ENCODE data around the gene TOE1. TPM values are rescaled to one million over a fixed set of nuclear protein-coding genes. Genes with fewer than 3 reads are reported as not detected.

The TOE1 gene
- total RNA-seq, 1 donor from 2014 or later: 38.2 TPM

GRCh38 chr1:45306905-45307304 lies 33.1 kb upstream of the TOE1 start:
- H3K36me3 Mint-ChIP-seq (ENCODE audit: low read depth): no peaks in the 10 kb centered on the region
- H3K27me3 Mint-ChIP-seq: peaks cover 2% of the 10 kb centered on the region
- no peaks in the 10 kb centered on the region for H3K9me3 Mint-ChIP-seq
- intact Hi-C loops (cut with micrococcal nuclease): no loop called here
- H3K27ac Mint-ChIP-seq: peak overlapping the region; percentile 85
- H3K4me3 Mint-ChIP-seq: no peak overlapping the region
- DNase-seq: no peak
- peaks cover 33% of the 10 kb centered on the region for H3K4me1 Mint-ChIP-seq

DNA sequence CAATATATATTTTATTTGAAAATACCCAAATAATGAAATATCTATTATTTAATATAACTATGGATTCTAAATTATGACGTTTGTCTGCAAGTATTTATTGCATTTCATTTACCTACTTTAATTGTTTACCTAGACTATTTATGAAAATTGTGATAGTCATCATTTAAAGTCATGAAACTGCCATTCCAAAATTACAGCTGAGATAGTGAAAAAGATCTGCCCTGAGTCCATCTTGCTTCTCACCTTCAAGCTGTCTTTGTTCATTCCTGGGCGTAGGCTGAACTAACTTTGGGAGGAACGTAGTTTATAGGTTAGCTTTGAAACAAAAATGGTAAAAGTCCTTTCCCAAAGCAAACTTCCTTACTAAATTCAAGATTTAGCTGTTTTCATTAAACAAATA lies 25.7 kb upstream of the TOE1 start:
- H3K4me3 Mint-ChIP-seq: no peak overlapping the region
- H3K4me1 Mint-ChIP-seq: no peaks in the 10 kb centered on the region
- intact Hi-C loops (cut with micrococcal nuclease): no loop called here
- no peak overlapping the region for H3K27ac Mint-ChIP-seq
- no peak for DNase-seq
- no peaks in the 10 kb centered on the region for H3K9me3 Mint-ChIP-seq
- peaks cover 2% of the 10 kb centered on the region for H3K27me3 Mint-ChIP-seq
- no peaks in the 10 kb centered on the region for H3K36me3 Mint-ChIP-seq (ENCODE audit: low read depth)

- Mint-ChIP-seq H3K4me3 (no peak overlapping the region), H3K4me1 (no peaks in the 10 kb centered on the region), H3K27me3 (peaks cover 2% of the 10 kb centered on the region), H3K27ac (no peak overlapping the region), H3K36me3 (ENCODE audit: low read depth) (no peaks in the 10 kb centered on the region), H3K9me3 (no peaks in the 10 kb centered on the region)
- DNase-seq: no peak
- intact Hi-C loops (cut with micrococcal nuclease): no loop called here
Observed at GRCh38 chr1:45317166-45317565, 22.8 kb upstream of the TOE1 start.

DNA sequence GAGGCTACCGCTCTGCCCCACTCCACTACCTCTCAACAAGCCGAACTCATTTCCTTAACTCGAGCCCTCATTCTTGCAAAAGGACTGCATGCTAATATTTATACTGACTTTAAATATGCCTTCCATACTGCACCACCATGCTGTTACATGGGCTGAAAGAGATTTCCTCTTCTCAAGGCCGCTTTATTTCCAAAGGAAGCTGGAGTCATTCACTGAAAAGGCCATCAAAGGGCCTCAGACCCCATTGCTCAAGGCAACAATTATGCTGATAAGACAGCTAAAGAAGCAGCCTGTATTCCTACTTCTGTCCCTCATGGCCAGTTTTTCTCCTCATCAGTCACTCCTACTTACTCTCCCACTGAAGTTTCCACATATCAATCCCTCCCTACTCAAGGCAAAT lies 20.2 kb upstream of the TOE1 start:
- Mint-ChIP-seq H3K36me3 (ENCODE audit: low read depth) (no peaks in the 10 kb centered on the region), H3K9me3 (no peaks in the 10 kb centered on the region), H3K4me3 (no peak overlapping the region), H3K4me1 (no peaks in the 10 kb centered on the region), H3K27me3 (peaks cover 2% of the 10 kb centered on the region), H3K27ac (no peak overlapping the region)
- intact Hi-C loops (cut with micrococcal nuclease): no loop called here
- no peak for DNase-seq

GRCh38 chr1:45321444-45321843 lies 18.5 kb upstream of the TOE1 start:
- Mint-ChIP-seq H3K27me3 (peaks cover 2% of the 10 kb centered on the region), H3K36me3 (ENCODE audit: low read depth) (no peaks in the 10 kb centered on the region), H3K4me1 (peaks cover 7% of the 10 kb centered on the region), H3K27ac (no peak overlapping the region), H3K4me3 (no peak overlapping the region), H3K9me3 (no peaks in the 10 kb centered on the region)
- DNase-seq: no peak
- intact Hi-C loops (cut with micrococcal nuclease): no loop called here

DNA sequence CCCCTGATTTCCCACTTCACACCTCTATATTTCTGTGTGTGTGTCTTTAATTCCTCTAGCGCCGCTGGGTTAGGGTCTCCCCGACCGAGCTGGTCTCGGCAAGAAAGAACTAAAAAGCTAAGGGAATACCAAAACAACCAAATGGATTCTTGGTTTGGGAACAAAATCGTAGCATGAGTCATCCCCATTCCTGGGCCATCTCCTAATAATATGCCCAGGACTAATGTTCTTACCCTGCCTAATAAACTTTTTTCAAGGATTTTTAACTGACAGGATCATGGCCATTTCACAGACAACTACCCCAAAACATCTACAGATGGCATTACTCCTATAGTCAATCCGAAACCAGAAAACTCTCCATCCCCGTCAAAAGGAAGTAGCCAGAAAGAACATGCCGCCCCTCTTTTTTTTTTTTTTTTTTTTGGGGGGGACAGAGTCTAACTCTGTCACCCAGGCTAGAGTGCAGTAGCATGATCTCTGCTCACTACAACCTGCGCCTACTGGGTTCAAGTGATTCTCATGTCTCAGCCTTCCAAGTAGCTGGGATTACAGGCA lies 17.4 kb upstream of the TOE1 start:
- H3K4me1 Mint-ChIP-seq: peaks cover 8% of the 10 kb centered on the region
- H3K4me3 Mint-ChIP-seq: no peak overlapping the region
- H3K36me3 Mint-ChIP-seq (ENCODE audit: low read depth): peaks cover under 1% of the 10 kb centered on the region
- no peaks in the 10 kb centered on the region for H3K9me3 Mint-ChIP-seq
- intact Hi-C loops (cut with micrococcal nuclease): no loop called here
- DNase-seq: no peak
- peaks cover 2% of the 10 kb centered on the region for H3K27me3 Mint-ChIP-seq
- H3K27ac Mint-ChIP-seq: no peak overlapping the region

DNA sequence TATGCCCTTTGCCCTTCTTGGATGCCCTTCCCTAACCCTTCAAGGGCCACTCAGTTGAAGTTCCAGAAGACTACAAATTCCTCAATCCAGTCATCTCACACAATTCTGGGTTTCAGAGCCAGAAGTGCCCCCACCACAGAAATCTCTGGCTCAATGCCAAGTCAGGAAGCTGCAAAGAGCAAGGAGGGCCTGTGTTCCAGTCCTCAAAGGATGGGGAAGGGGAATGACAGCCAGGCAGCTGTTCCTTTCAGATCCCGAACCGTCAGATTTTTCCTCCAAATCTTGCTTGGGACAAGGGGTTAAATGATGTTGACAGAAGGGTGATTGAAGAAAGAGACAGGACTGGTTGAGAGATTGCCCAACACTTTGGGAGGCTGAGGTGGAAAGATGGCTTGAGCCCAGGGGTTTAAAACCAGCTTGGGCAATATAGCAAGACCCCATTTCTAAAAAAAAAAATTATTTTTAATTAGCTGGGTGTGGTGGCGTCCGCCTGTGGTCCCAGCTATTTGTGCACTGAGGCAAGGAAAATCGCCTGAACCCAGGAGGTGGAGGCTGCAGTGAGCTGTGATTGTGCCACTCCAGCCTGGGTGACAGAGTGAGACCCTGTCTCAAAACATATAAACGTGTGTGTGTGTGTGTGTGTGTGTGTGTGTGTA lies 14.0 kb upstream of the TOE1 start:
- Mint-ChIP-seq H3K4me1 (peaks cover 23% of the 10 kb centered on the region), H3K4me3 (peak overlapping the region; percentile 86), H3K27me3 (peaks cover 2% of the 10 kb centered on the region), H3K9me3 (no peaks in the 10 kb centered on the region), H3K36me3 (ENCODE audit: low read depth) (peaks cover 21% of the 10 kb centered on the region), H3K27ac (peak overlapping the region; percentile 79)
- intact Hi-C loops (cut with micrococcal nuclease): loop anchor here (1.0 to 2.0 kb wide), 3 partner anchors 8 to 21 kb away; partner anchors contain the start of genes MUTYH and TOE1
- DNase-seq: no peak

DNA sequence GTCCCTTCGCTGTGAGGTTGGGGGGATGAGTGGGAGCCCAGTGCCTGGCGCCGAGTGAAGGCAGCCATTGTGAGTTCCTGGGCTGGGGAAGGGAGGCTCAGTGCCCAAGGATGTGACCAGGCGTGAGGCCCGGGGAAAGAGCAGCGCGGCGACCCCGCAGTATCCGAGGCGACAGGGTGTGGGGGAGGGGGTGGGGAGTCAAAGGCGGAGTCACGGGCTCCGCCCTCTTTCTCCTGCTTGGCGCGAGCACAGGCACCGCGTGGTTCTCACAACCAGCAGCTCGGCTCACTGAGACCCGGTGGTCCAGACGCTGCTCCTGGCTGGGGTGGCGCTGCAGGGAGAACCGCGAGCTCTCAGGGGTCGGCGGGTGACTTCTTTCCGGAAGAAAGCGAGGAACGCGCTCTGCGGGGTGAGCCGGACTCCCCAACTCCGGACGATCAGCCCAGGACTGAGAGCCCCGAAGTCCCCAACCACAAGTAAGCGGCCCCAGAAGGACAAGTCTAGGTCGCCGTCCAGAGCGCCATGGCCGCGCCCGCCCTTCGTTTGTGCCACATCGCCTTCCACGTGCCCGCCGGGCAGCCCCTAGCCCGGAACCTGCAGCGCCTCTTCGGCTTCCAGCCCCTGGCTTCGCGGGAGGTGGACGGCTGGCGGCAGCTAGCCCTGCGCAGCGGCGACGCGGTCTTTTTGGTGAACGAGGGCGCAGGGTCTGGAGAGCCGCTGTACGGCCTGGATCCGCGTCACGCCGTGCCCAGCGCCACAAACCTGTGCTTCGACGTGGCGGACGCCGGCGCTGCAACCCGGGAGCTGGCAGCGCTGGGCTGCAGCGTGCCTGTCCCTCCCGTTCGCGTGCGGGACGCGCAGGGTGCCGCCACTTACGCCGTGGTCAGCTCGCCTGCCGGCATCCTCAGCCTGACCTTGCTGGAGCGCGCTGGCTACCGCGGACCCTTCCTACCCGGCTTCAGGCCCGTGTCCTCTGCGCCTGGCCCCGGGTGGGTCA lies 13.0 kb upstream of the TOE1 start, which contains the start of gene HPDL:
Gene HPDL (plus strand): TSS at position 269 of the 997 bp plus-strand sequence. CDS start 254 bp downstream, at position 523.
- H3K4me1 Mint-ChIP-seq: peaks cover 23% of the 10 kb centered on the region
- peak within 1 kb of the TSS; percentile 86 for H3K4me3 Mint-ChIP-seq
- H3K27me3 Mint-ChIP-seq: no peaks in the 10 kb centered on the region
- H3K27ac Mint-ChIP-seq: peak within 1 kb of the TSS; percentile 79
- intact Hi-C loops (cut with micrococcal nuclease): loop anchor here (1.0 to 2.0 kb wide), 3 partner anchors 7 to 22 kb away; partner anchors contain the start of genes MUTYH and TOE1
- DNase-seq: peak; percentile 86
- peaks cover 21% of the 10 kb centered on the region for H3K36me3 Mint-ChIP-seq (ENCODE audit: low read depth)
- H3K9me3 Mint-ChIP-seq: no peaks in the 10 kb centered on the region

DNA sequence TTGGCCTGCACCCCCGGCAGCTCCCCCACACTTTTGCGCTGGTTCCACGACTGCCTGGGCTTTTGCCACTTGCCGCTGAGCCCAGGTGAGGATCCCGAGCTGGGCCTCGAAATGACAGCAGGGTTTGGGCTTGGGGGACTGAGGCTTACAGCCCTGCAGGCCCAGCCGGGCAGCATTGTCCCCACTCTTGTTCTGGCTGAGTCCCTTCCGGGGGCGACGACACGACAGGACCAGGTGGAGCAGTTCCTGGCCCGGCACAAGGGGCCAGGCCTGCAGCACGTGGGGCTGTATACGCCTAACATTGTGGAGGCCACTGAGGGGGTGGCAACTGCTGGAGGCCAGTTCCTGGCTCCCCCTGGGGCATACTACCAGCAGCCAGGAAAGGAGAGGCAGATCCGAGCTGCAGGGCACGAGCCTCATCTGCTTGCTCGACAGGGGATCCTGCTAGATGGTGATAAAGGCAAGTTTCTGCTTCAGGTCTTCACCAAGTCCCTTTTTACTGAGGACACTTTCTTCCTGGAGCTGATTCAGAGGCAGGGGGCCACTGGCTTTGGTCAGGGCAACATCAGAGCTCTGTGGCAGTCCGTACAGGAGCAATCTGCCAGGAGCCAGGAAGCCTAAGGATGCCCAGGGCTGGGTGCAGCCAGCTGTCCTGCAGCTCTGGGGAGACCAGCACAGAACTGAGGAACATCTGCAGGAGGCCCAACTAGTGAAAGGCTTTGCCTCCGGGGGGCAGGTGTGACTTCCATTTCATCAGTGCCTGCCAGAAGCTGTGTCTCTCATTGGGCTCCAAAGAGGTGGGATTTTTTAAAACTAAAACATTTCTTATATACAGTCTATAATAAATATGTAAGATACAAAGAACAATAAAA lies 12.1 kb upstream of the TOE1 start:
- H3K27ac Mint-ChIP-seq: peak overlapping the region; percentile 70
- peak overlapping the region; percentile 86 for H3K4me3 Mint-ChIP-seq
- DNase-seq: no peak
- peaks cover 23% of the 10 kb centered on the region for H3K4me1 Mint-ChIP-seq
- H3K9me3 Mint-ChIP-seq: no peaks in the 10 kb centered on the region
- intact Hi-C loops (cut with micrococcal nuclease): loop anchor here (2.0 kb wide), 1 partner anchor 23 kb away; no protein-coding TSS in a partner anchor
- H3K36me3 Mint-ChIP-seq (ENCODE audit: low read depth): peaks cover 22% of the 10 kb centered on the region
- no peaks in the 10 kb centered on the region for H3K27me3 Mint-ChIP-seq

DNA sequence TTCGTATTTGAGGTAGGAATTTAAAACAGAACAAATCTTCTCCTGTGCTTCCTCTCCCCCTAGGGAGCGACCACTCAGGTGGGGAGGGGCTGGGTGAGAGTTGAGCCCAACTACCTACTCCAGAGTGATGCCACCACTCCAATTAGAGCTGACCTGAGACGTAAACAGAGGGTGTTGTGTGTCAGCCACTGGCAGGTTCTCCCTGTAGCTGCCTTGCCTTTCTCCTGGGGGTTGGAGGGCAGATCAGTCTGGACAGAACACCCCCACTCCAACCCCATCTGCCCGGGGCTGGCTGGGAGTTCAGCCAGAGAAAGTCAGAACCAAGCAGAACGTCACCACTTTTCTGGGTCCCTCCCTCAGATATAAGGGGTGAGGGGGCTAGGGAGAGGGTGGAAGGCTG lies 11.3 kb upstream of the TOE1 start:
- Mint-ChIP-seq H3K4me1 (peaks cover 23% of the 10 kb centered on the region), H3K36me3 (ENCODE audit: low read depth) (peaks cover 24% of the 10 kb centered on the region), H3K27me3 (no peaks in the 10 kb centered on the region), H3K27ac (no peak overlapping the region), H3K9me3 (no peaks in the 10 kb centered on the region), H3K4me3 (peak overlapping the region; percentile 86)
- DNase-seq: no peak
- intact Hi-C loops (cut with micrococcal nuclease): no loop called here

- Mint-ChIP-seq H3K9me3 (no peaks in the 10 kb centered on the region), H3K4me3 (no peak overlapping the region), H3K4me1 (peaks cover 26% of the 10 kb centered on the region), H3K36me3 (ENCODE audit: low read depth) (peaks cover 24% of the 10 kb centered on the region), H3K27me3 (no peaks in the 10 kb centered on the region), H3K27ac (no peak overlapping the region)
- no peak for DNase-seq
- intact Hi-C loops (cut with micrococcal nuclease): no loop called here
Observed at GRCh38 chr1:45329445-45329844, 10.5 kb upstream of the TOE1 start.

GRCh38 chr1:45331436-45332345 lies 8.3 kb upstream of the TOE1 start:
- no peak overlapping the region for H3K4me3 Mint-ChIP-seq
- intact Hi-C loops (cut with micrococcal nuclease): no loop called here
- no peak for DNase-seq
- peaks cover 26% of the 10 kb centered on the region for H3K36me3 Mint-ChIP-seq (ENCODE audit: low read depth)
- H3K4me1 Mint-ChIP-seq: peaks cover 32% of the 10 kb centered on the region
- H3K27me3 Mint-ChIP-seq: no peaks in the 10 kb centered on the region
- H3K9me3 Mint-ChIP-seq: no peaks in the 10 kb centered on the region
- no peak overlapping the region for H3K27ac Mint-ChIP-seq

All from activated CD4-positive, alpha-beta T cell treated with anti-CD3 and anti-CD28 coated beads, Interleukin-2, amount 10 ng/mL, durations not matched to agents 24 days and 14 days (primary cell).